GM12875 (cell line): ENCODE measurements around the gene SSU72.

Experiments
- H3K4me3 ChIP-seq: one replicate; pipeline ENCODE4 v1.5.1; 2011; ENCODE audit warnings: low read depth, low read length, control low read depth
- TF ChIP-seq, protein P1 (sequence below): IDR thresholded peaks from 2 replicates; pipeline ENCODE4 v1.5.1; 2011; ENCODE audit warnings: low read depth, mild to moderate bottlenecking, control low read depth, inconsistent platforms, low read length, moderate library complexity, borderline replicate concordance; ENCODE audit not compliant: insufficient read depth

SSU72 gene

DNA sequence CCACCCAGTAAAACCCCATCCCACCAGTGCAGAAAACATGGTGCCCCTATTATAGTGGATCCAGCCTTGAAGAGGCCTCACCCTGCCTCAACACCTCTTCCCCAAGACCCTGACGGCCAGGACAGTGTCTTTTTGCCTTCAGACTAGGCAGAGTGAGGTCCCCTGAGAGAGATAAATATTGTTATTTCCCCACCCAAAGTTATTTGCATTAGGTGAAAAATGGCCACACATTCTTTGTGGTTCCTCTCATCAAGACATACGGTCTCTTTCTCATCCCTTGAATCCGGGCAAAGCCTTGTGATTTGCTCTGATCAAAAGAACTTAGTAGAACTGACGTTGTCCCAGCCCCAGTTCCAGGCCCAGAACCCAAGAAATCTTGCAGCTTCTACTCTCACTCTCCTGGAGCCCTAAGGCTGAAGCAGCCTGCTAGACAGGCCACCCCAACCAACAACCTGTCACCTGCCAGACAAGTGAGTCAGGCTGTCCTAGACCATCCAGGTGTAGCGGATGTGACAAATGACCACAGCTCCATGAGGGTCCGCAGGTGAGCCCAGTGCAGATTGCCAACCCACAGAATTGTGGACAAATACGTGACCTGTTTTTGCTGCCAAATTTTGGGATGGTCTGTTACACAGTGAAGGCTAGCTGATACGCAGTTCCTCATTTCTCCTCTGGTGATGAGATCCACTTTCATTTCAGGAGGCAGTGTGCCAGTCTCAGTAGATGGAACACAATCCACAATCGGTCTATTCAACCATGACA is 8.1 kb upstream of the SSU72 start:
- TF ChIP-seq, protein P1, sequence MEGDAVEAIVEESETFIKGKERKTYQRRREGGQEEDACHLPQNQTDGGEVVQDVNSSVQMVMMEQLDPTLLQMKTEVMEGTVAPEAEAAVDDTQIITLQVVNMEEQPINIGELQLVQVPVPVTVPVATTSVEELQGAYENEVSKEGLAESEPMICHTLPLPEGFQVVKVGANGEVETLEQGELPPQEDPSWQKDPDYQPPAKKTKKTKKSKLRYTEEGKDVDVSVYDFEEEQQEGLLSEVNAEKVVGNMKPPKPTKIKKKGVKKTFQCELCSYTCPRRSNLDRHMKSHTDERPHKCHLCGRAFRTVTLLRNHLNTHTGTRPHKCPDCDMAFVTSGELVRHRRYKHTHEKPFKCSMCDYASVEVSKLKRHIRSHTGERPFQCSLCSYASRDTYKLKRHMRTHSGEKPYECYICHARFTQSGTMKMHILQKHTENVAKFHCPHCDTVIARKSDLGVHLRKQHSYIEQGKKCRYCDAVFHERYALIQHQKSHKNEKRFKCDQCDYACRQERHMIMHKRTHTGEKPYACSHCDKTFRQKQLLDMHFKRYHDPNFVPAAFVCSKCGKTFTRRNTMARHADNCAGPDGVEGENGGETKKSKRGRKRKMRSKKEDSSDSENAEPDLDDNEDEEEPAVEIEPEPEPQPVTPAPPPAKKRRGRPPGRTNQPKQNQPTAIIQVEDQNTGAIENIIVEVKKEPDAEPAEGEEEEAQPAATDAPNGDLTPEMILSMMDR, result no peak

GRCh38 chr1:1578371-1578940 is 3.8 kb upstream of the SSU72 start:
- TF ChIP-seq, protein P1, result no peak

More for the DNA sequence above, 8.1 kb upstream of the SSU72 start:
- H3K4me3 ChIP-seq, result no peak overlapping the region

GRCh38 chr1:1577367-1578011 is 2.8 kb upstream of the SSU72 start:
- no peak overlapping the region for H3K4me3 ChIP-seq
- TF ChIP-seq, protein P1, result no peak

More at GRCh38 chr1:1578371-1578940, 3.8 kb upstream of the SSU72 start:
- no peak overlapping the region for H3K4me3 ChIP-seq

DNA sequence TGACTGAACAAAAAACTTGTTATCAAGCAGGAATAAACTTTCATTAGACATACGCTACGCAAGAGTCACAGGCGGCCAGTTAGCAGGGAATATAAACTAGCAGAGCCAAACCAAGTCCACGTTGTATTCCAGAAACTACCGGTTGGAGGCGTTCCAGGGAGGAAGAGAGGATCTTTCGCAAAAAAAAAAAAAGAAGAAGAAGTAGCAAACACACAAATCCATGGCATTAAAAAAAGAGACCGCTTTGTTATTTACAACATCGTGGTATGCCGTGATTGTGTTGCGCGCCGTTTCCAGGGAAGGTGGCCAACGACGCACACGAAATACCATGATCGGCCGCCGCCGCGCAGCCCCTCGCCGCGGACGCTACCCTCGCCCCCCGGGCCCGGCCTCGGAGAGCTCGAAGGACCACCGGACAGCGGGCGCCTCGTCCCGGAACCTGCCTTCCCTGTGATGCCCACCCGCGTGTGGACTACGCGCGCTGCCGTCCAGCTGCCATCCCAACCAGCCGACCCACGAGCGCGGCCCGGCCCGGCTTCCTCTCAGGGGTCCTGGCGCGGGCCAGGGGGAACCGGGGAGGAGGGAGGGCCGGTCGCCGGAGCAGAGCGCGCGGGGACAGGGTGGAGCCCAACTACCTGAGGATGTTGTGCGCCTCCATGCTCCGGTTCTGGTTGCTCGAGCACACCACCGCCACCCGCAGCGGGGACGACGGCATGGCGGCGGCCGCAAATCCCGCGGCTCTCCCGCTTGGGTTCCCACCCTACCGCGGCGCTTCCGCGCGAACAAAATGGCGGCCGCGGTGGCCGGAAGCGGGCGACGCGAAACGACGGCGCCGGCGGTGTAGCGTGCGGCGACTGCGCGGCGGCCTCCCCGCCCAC is 581 bp downstream of the SSU72 start:
- peak overlapping the region; percentile 99 for H3K4me3 ChIP-seq
- TF ChIP-seq, protein P1, result no peak

DNA sequence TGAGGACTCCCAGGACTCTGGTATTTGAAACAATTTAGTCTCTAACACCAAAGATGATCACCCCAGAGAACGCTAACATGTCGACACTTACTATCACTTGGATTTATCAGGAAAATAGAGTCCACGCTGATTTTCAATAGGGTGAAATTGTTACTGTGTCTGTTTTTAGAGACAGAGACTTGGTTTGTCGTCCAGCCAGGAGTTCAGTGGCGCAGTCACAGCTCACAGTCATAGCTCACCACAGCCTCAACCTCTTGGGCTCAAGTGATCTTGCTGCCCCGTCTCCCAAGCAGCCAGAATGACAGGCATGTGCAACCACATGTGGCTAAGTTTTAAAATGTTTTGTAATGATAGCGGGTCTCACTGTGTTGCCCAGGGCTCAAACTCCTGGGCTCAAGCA is 5.3 kb downstream of the SSU72 start:
- no peak overlapping the region for H3K4me3 ChIP-seq
- TF ChIP-seq, protein P1, result no peak

GRCh38 chr1:1567891-1568291 is 6.8 kb downstream of the SSU72 start:
- no peak overlapping the region for H3K4me3 ChIP-seq
- TF ChIP-seq, protein P1, result no peak
